ENCODE data around the gene GPC6.

Gene GPC6

GRCh38 chr13:94176561-94176960, 950.0 kb downstream of the GPC6 start:
- no peak overlapping the region for H3K27ac ChIP-seq
- TF ChIP-seq ZFX (IDR thresholded peaks at IDR 0.05) (no peak), CTCF (conservative IDR thresholded peaks at IDR 0.05) (no peak)

GRCh38 chr13:94177041-94177440, 950.4 kb downstream of the GPC6 start:
- no peak overlapping the region for H3K27ac ChIP-seq
- TF ChIP-seq CTCF (conservative IDR thresholded peaks at IDR 0.05) (no peak), ZFX (IDR thresholded peaks at IDR 0.05) (no peak)

- no peak overlapping the region; the same call in 1 of the 2 replicates for H3K27ac ChIP-seq
- TF ChIP-seq ZFX (IDR thresholded peaks at IDR 0.05) (no peak), CTCF (conservative IDR thresholded peaks at IDR 0.05) (no peak)
Observed at GRCh38 chr13:94178625-94179244, 952.1 kb downstream of the GPC6 start.

GRCh38 chr13:94181461-94182107, 955.0 kb downstream of the GPC6 start:
- no peak overlapping the region for H3K27ac ChIP-seq
- TF ChIP-seq CTCF (conservative IDR thresholded peaks at IDR 0.05) (no peak), ZFX (IDR thresholded peaks at IDR 0.05) (no peak)

GRCh38 chr13:94182185-94182761, 955.7 kb downstream of the GPC6 start:
- TF ChIP-seq ZFX (IDR thresholded peaks at IDR 0.05) (no peak), CTCF (conservative IDR thresholded peaks at IDR 0.05) (no peak)
- no peak overlapping the region for H3K27ac ChIP-seq

GRCh38 chr13:94186470-94186869, 959.9 kb downstream of the GPC6 start:
- no peak for TF ChIP-seq CTCF (conservative IDR thresholded peaks at IDR 0.05)
- no peak for TF ChIP-seq ZFX (IDR thresholded peaks at IDR 0.05)
- no peak overlapping the region for H3K27ac ChIP-seq

- TF ChIP-seq CTCF (conservative IDR thresholded peaks at IDR 0.05) (no peak), ZFX (IDR thresholded peaks at IDR 0.05) (no peak)
- no peak overlapping the region for H3K27ac ChIP-seq
Observed at GRCh38 chr13:94188201-94188854, 961.7 kb downstream of the GPC6 start.
